GM10248 (cell line): Measurements from ENCODE around the gene STAT4.
A peak's percentile ranks its signal among the peaks of the same experiment; 100 is the strongest.

Experiments used
- CTCF ChIA-PET: fragments of 300-600 bp; sonication (Branson Sonifier 250); formaldehyde crosslinking; extraction: SDS; loops from one replicate; lab custom pipeline; 2021; ENCODE audit warnings: antibody characterized with exemption; lab: Yijun Ruan, JAX
- POLR2A ChIA-PET: fragments of 350-650 bp; sonication (Branson Sonifier 250); formaldehyde crosslinking; extraction: SDS; loops from one replicate; lab custom pipeline; 2020; ENCODE audit warnings: antibody characterized with exemption; lab: Yijun Ruan, JAX
- DNase-seq: peaks from one replicate; pipeline ENCODE4 v3.0.0; 2012; ENCODE audit errors: extremely low spot score
- TF ChIP-seq, protein P1 (sequence below): IDR thresholded peaks from 2 replicates; pipeline ENCODE4 v1.5.1; 2012; ENCODE audit warnings: mild to moderate bottlenecking, low read depth; ENCODE audit errors: extremely low read depth, missing control alignments, control extremely low read depth

The STAT4 gene

DNA sequence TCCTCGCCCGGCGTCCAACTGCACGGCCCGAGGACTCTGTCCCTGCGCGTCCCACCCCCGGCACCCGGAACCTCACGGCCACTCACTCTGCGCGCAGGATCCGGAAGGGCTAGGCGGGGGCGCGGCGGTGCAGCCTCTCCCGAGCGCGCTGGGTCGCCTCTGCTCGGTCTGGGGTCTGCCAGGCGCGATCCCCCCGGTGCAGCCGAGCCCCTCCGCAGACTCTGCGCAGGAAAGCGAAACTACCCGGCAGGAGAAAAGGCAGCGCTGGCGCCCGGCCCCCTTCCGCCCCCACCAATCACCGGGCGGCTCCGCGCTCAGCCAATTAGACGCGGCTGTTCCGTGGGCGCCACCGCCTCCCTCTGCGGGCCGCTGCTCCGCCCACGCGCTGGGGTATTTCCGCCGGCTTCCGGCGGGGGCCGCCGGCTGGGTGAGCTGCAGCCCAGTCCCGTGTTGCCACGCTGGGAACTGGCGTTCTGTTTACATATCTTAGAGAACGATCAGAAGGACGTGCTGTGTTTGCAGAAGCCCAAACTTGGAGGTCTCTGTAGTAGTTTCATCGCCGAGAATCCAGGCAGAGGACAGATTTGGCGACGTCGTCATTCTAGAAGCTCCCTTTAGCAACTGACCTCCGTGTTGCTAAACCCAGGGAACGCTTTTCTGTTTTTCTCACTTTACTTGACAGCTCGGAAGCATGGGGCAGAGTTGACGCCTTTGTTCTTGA, 136.7 kb downstream of the STAT4 start, which contains the start of gene STAT1:
TSS of gene STAT1 (minus strand) at position 240 of the 721 bp plus-strand sequence. CDS start 4,168 bp downstream, outside the sequence.
- CTCF ChIA-PET, result interaction anchor here (0.8 to 1.8 kb wide), 5 partner anchors 16 to 231 kb away, joined by 3 to 4 read pairs (median 4); no protein-coding TSS in a partner anchor
- TF ChIP-seq, protein P1, sequence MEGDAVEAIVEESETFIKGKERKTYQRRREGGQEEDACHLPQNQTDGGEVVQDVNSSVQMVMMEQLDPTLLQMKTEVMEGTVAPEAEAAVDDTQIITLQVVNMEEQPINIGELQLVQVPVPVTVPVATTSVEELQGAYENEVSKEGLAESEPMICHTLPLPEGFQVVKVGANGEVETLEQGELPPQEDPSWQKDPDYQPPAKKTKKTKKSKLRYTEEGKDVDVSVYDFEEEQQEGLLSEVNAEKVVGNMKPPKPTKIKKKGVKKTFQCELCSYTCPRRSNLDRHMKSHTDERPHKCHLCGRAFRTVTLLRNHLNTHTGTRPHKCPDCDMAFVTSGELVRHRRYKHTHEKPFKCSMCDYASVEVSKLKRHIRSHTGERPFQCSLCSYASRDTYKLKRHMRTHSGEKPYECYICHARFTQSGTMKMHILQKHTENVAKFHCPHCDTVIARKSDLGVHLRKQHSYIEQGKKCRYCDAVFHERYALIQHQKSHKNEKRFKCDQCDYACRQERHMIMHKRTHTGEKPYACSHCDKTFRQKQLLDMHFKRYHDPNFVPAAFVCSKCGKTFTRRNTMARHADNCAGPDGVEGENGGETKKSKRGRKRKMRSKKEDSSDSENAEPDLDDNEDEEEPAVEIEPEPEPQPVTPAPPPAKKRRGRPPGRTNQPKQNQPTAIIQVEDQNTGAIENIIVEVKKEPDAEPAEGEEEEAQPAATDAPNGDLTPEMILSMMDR, result no peak
- POLR2A ChIA-PET, result no interaction called here
- DNase-seq, result peak; percentile 97

DNA sequence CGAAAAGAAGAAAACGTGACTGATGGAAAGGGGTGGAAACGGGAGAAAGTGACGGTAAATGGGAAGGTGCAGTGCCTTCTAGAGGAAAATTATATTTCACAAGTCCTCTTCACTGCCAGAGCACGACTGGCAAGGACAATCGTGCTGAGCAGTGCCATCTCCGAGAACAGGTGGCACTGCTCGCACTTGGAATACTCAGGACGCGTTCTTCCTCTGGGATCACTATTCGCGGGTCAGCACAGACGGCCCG, 137.2 kb downstream of the STAT4 start:
- no peak for DNase-seq
- POLR2A ChIA-PET, result no interaction called here
- CTCF ChIA-PET, result interaction anchor here (1.7 to 1.8 kb wide), 2 partner anchors 16 to 24 kb away, joined by 4 read pairs; no protein-coding TSS in a partner anchor
- TF ChIP-seq, protein P1, result no peak

DNA sequence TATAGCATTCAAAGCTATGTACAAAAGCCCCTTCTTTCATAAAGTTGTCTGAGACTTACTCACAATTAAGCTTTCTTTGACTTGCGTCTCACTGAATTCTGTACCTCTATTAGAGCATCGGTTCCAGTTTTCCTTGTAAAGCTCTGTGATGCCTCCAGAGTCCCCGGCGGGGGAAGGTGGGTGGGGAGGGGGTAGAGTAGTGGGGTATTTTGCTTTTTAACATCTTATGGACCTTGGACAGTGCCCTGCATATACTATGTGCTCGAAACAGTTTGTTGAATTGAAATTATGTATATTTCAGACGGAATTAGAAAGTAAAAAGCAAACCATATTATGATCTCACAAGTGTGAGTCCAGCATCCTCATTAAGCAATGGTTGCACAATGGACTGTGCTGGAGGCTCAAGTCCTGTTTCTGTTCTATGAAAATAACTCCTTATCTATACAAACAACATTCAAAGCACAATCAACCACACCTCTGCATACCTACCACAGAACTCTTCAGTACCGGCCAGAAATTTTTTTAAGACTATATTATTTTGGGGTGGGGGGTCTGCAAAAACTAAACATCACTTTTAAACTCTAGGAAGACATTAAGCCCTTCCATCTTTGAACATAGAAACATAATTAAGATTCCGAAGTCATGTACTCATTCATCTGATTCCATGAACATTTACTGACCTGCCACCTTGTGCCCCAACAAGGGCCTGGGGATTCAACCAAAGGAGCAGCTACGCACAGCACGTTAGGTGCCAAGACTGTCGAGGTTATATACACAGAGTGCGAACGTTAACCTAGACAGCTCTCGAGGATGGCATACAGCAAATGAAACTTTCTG, 137.7 kb downstream of the STAT4 start:
- DNase-seq, result no peak
- ChIA-PET CTCF (interaction anchor here (0.7 to 1.8 kb wide), 5 partner anchors 13 to 729 kb away, joined by 3 to 5 read pairs (median 4); no protein-coding TSS in a partner anchor), POLR2A (interaction anchor here (0.7 to 0.9 kb wide), 2 partner anchors 560 to 665 kb away, joined by 3 read pairs; no protein-coding TSS in a partner anchor)
- TF ChIP-seq, protein P1, result no peak

DNA sequence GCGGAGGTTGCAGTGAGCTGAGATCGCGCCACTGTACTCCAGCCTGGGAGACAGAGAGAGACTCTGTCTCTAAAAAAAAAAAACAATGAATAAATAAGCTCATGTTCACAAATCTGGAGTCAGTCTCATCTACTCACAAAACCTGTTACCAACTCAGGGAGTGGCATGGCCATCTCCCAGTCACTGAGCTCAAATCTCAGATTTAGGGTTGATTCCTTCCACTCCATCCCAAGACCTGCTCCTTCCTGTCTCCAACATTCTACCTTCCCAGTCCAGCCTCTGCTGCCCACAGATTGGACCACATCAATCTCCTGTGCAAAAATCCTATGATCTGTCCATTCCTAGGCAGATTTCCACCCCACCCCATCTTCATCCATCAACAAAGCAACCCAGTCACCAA, 138.4 kb downstream of the STAT4 start:
- TF ChIP-seq, protein P1, result no peak
- CTCF ChIA-PET, result interaction anchor here (0.7 to 1.8 kb wide), 4 partner anchors 12 to 729 kb away, joined by 3 to 5 read pairs (median 4); no protein-coding TSS in a partner anchor

DNA sequence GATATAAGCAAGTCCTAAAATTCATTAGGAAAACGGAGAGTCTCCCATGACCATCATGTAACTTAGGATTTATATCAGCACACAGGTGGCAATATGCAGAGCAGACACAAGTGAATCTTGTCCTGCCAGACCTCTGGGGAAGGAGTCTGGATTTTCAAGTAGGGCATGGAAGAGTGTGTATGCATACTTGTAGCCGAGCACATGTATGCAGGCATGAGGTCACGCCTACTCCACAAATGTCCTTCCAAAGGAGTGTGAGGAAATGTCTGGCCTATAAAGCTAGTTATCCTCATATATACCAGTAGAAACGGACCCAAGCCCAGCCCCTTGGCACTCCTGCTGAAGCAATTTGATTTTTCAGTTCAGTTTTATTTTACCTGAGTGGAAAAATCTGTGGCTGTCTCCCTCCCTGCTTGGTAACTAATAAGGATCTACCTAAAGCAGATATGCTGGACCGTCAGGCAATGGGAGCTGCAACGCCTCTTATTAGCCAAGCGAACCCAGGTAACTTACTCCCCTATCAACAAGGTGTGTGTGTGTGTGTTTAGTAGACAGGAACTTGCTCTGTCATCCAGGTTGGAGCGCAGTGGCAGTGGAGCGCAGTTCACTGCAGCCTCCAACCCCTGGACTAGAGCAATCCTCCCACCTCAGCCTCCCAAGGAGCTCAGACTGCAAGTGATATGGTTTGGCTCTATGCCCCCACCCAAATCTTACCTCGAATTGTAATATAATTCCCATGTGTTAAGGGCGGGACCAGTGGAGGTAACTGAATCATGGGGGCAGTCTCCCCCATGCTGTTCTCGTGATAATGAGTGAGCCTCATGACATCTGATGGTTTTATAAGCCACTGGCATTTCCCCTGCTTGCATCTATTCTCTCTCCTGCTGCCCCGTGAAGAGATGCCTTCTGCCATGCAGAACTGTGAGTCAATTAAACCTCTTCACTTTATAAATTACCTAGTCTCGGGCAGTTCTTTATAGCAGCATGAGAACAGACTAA, 139.6 kb downstream of the STAT4 start:
- CTCF ChIA-PET, result interaction anchor here (1.0 to 1.3 kb wide), 2 partner anchors 19 to 161 kb away, joined by 3 to 5 read pairs; no protein-coding TSS in a partner anchor

More for the DNA sequence above, 138.4 kb downstream of the STAT4 start:
- no peak for DNase-seq
- POLR2A ChIA-PET, result interaction anchor here (0.5 to 0.9 kb wide), 4 partner anchors 17 to 665 kb away, joined by 3 to 4 read pairs (median 3); no protein-coding TSS in a partner anchor

More for the DNA sequence above, 139.6 kb downstream of the STAT4 start:
- TF ChIP-seq, protein P1, result no peak
- POLR2A ChIA-PET, result interaction anchor here (0.9 kb wide), 1 partner anchor 16 kb away, joined by 3 read pairs; no protein-coding TSS in a partner anchor
- no peak for DNase-seq
